Measurements from ENCODE around the gene TMTC1. TPM values are rescaled to one million over a fixed set of nuclear protein-coding genes. Genes with fewer than 3 reads are reported as not detected.

TMTC1 gene
- total and polyA plus RNA-seq, 12 donors: 5.1 to 82.2 (median 41.8) TPM

DNA sequence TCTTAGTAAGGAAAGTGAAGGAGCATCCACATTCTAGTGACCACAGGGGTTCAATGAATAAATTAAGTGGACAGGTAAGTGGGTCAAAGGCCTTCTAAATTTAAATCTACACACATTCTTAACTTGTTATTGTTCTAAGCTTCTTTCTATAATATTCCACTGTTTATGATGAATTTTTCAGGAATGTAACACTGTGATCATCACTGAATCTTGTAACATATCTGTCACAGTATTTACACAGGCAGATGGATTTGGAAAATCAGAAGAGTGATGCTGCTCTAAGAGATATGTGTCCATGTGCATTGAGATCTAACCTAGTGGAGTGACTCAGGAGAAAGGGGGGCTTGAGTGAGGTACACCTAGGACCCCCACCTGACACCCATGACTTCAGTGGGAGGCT, 170.8 kb downstream of the TMTC1 start:
- TF ChIP-seq POLR2A (IDR thresholded peaks at IDR 0.05): no peak
- TF ChIP-seq, protein P1, sequence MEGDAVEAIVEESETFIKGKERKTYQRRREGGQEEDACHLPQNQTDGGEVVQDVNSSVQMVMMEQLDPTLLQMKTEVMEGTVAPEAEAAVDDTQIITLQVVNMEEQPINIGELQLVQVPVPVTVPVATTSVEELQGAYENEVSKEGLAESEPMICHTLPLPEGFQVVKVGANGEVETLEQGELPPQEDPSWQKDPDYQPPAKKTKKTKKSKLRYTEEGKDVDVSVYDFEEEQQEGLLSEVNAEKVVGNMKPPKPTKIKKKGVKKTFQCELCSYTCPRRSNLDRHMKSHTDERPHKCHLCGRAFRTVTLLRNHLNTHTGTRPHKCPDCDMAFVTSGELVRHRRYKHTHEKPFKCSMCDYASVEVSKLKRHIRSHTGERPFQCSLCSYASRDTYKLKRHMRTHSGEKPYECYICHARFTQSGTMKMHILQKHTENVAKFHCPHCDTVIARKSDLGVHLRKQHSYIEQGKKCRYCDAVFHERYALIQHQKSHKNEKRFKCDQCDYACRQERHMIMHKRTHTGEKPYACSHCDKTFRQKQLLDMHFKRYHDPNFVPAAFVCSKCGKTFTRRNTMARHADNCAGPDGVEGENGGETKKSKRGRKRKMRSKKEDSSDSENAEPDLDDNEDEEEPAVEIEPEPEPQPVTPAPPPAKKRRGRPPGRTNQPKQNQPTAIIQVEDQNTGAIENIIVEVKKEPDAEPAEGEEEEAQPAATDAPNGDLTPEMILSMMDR (IDR thresholded peaks at IDR 0.05): no peak
- Histone ChIP-seq H3K4me1 (replicated peaks in 1 of 2) (peaks cover 0 to 20% of the 10 kb centered on the region in 2 donors), H3K36me3 (replicated peaks in 1 of 2) (no peaks in the 10 kb centered on the region), H3K27me3 (no peaks in the 10 kb centered on the region), H3K27ac (no peak overlapping the region), H3K4me3 (no peak overlapping the region), H3K9me3 (replicated peaks in 1 of 3) (no peaks in the 10 kb centered on the region)
- DNase-seq: no peak
- intact Hi-C loops (cut with DNase I): no loop called here

- DNase-seq: peak in 2 of 7 donors; percentile 6 to 31
- H3K4me3 ChIP-seq: no peak overlapping the region
- H3K27me3 ChIP-seq: no peaks in the 10 kb centered on the region
- H3K27ac ChIP-seq: no peak overlapping the region
- no peaks in the 10 kb centered on the region for H3K36me3 ChIP-seq (replicated peaks in 1 of 2)
- H3K4me1 ChIP-seq (replicated peaks in 1 of 2): peaks cover 0 to 20% of the 10 kb centered on the region in 2 donors
- intact Hi-C loops (cut with DNase I): no loop called here
- H3K9me3 ChIP-seq (replicated peaks in 1 of 3): no peaks in the 10 kb centered on the region
- no peak for TF ChIP-seq POLR2A (IDR thresholded peaks at IDR 0.05)
- TF ChIP-seq, protein P1 (IDR thresholded peaks at IDR 0.05): no peak
- WGBS, 4 donors: 57 to 79% (median 68%) methylated on average over 3 of the region's 3 CpGs
Measured at GRCh38 chr12:29611906-29612305, 171.8 kb downstream of the TMTC1 start.

DNA sequence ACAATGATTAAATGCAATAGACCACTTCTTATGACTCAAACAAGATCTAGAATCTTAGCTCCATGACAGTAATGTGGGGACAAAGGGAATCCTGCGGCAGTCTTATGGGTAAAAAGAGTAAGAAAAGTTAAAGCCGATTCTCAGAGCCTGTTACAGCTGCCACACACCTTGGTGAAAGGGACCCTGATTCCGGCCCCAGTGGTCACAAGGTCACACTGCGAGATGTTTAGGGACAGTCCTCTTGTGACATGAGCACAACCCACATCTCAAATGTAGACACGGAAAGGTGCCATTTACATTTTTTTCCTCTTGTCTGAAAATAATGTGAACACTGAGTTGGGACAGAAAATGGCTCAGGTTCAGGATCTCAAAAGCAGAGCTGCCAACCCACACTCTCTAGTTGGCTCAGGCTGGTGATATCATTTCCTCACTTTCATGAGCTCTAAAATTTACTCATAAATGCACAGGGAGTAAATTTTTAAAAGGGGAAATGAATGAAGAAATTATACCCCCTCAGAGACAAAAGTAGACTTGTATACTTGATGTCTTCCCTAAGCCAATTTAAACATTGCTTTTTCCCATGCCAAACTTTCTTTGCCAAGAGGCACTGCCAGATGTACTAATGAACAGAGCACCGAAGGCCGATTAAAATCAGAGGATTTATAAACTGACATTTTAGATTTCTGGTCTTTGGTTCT, 173.1 kb downstream of the TMTC1 start:
- peaks cover 0 to 20% of the 10 kb centered on the region in 2 donors for H3K4me1 ChIP-seq (replicated peaks in 1 of 2)
- no peaks in the 10 kb centered on the region for H3K36me3 ChIP-seq (replicated peaks in 1 of 2)
- H3K27ac ChIP-seq: no peak overlapping the region
- H3K9me3 ChIP-seq (replicated peaks in 1 of 3): no peaks in the 10 kb centered on the region
- no peaks in the 10 kb centered on the region for H3K27me3 ChIP-seq
- H3K4me3 ChIP-seq: no peak overlapping the region
- intact Hi-C loops (cut with DNase I): no loop called here
- TF ChIP-seq, protein P1 (IDR thresholded peaks at IDR 0.05): no peak
- no peak for TF ChIP-seq POLR2A (IDR thresholded peaks at IDR 0.05)
- 76 to 84% (median 81%) methylated on average over 7 of the region's 7 CpGs for whole genome bisulfite sequencing, 4 donors
- DNase-seq: no peak

DNA sequence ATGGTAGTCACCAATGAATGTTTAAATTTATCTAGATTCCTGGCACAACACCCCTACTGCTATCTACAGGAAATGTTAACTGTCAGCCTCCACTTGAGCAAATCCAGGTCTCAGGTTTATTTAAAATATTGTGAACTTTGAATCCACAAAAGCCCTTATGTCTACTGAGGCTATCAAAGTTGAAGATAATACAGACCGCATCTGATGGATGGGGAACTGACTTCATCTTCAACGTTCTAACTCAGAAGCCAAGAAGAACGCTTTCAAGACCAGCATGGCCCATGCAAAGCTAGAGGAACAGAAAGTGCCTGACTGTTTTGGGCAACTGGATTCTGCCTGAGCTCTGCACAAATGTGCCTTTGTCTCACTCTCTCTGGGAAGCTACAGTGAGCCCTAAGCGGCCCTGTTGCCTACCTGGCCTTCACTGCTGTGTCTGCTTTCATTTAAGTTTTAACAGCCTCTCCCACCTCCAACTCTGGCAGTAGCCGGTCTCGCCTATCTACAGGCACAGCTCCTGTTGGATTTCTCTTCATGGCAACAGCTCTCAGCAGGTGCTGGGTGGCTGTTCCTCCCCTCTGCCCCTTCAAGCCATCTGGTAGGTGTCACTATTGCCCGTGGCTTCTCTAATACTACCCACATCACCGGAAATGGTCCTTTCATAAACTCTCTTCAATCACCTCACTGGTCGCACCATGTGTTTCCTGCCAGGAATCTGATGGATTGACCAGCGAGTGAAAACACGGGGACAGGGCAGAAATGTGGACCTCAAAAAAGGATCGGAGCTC, 174.1 kb downstream of the TMTC1 start:
- H3K4me1 ChIP-seq (replicated peaks in 1 of 2): peaks cover 0 to 20% of the 10 kb centered on the region in 2 donors
- no peak for DNase-seq
- no peaks in the 10 kb centered on the region for H3K36me3 ChIP-seq (replicated peaks in 1 of 2)
- peak overlapping the region in 1 of 5 donors; percentile 7 for H3K27ac ChIP-seq
- H3K27me3 ChIP-seq: no peaks in the 10 kb centered on the region
- no peak for TF ChIP-seq POLR2A (IDR thresholded peaks at IDR 0.05)
- TF ChIP-seq, protein P1 (IDR thresholded peaks at IDR 0.05): no peak
- WGBS, 4 donors: 67 to 89% (median 81%) methylated on average over 11 to 12 of the region's 12 CpGs
- no peaks in the 10 kb centered on the region for H3K9me3 ChIP-seq (replicated peaks in 1 of 3)
- intact Hi-C loops (cut with DNase I): no loop called here
- H3K4me3 ChIP-seq: no peak overlapping the region
